ENCODE measurements around the gene ST6GAL1. TPM values are rescaled to one million over a fixed set of nuclear protein-coding genes. Genes with fewer than 3 reads are reported as not detected.

ST6GAL1 gene
- total RNA-seq, 1 donor from 2014 or later: 156 TPM

DNA sequence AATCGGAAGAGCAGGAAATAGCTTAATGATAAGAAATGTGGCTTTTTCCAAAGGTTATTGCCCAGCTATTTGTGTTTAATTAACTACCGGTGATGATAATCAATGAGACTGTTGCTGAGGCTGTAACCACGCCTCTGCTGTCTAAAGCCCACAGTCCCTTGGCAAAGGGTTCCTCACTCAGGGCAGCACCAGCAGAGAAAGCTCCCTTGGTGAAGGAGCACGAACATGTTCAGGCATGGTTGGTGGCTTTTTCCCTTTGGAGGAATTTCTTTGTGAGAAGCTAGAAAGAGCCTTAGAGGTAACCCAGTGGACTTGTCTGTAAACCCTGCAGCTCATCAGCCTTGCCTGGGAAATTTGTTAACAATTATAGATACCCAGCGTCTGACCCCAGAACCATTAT lies 7.5 kb upstream of the ST6GAL1 start:
- Mint-ChIP-seq H3K4me1 (ENCODE audit: low read depth, unreplicated experiment) (peaks cover 24% of the 10 kb centered on the region), H3K4me3 (ENCODE audit: unreplicated experiment) (peak overlapping the region; percentile 22), H3K27ac (ENCODE audit: unreplicated experiment) (no peak overlapping the region), H3K36me3 (ENCODE audit: unreplicated experiment) (no peaks in the 10 kb centered on the region), H3K9me3 (ENCODE audit: unreplicated experiment) (peaks cover 1% of the 10 kb centered on the region), H3K27me3 (ENCODE audit: unreplicated experiment) (peaks cover 6% of the 10 kb centered on the region)
- TF ChIP-seq CTCF (IDR thresholded peaks at IDR 0.05; ENCODE audit: partially characterized antibody, unreplicated experiment): no peak
- no peak for DNase-seq

GRCh38 chr3:186923241-186923640 lies 7.1 kb upstream of the ST6GAL1 start:
- no peak for DNase-seq
- Mint-ChIP-seq H3K36me3 (ENCODE audit: unreplicated experiment) (no peaks in the 10 kb centered on the region), H3K4me3 (ENCODE audit: unreplicated experiment) (no peak overlapping the region)

GRCh38 chr3:186925826-186926225 lies 4.5 kb upstream of the ST6GAL1 start:
- DNase-seq: no peak
- Mint-ChIP-seq H3K4me3 (ENCODE audit: unreplicated experiment) (peak overlapping the region; percentile 63), H3K9me3 (ENCODE audit: unreplicated experiment) (peaks cover 7% of the 10 kb centered on the region), H3K4me1 (ENCODE audit: low read depth, unreplicated experiment) (peaks cover 28% of the 10 kb centered on the region), H3K27me3 (ENCODE audit: unreplicated experiment) (peaks cover 12% of the 10 kb centered on the region), H3K36me3 (ENCODE audit: unreplicated experiment) (no peaks in the 10 kb centered on the region), H3K27ac (ENCODE audit: unreplicated experiment) (peak overlapping the region; percentile 33)
- no peak for TF ChIP-seq CTCF (IDR thresholded peaks at IDR 0.05; ENCODE audit: partially characterized antibody, unreplicated experiment)

More at GRCh38 chr3:186923241-186923640, 7.1 kb upstream of the ST6GAL1 start:
- peaks cover 3% of the 10 kb centered on the region for H3K9me3 Mint-ChIP-seq (ENCODE audit: unreplicated experiment)
- peaks cover 6% of the 10 kb centered on the region for H3K27me3 Mint-ChIP-seq (ENCODE audit: unreplicated experiment)
- no peak overlapping the region for H3K27ac Mint-ChIP-seq (ENCODE audit: unreplicated experiment)
- TF ChIP-seq CTCF (IDR thresholded peaks at IDR 0.05; ENCODE audit: partially characterized antibody, unreplicated experiment): no peak
- peaks cover 24% of the 10 kb centered on the region for H3K4me1 Mint-ChIP-seq (ENCODE audit: low read depth, unreplicated experiment)

DNA sequence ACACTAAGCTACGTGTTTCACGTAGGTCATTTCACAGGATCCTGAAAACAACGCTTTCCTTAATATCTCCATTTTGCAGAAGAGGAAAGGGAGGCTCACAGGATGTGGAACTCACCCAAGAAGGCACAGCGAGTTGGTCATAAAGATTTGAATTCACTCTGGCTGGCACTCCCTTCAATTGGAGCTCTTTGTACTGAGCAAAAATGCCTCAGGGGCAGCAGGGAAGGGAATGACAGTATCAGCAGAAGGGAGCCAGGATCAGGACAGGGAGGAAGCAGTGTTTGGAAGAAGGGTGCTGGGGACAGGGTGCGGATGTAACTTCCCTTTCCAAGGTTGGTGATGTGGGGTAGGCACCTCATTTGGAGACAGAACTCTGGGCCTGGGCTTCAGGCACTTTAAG lies 1.1 kb upstream of the ST6GAL1 start:
- Mint-ChIP-seq H3K4me3 (ENCODE audit: unreplicated experiment) (peak overlapping the region; percentile 26), H3K4me1 (ENCODE audit: low read depth, unreplicated experiment) (peaks cover 28% of the 10 kb centered on the region), H3K9me3 (ENCODE audit: unreplicated experiment) (peaks cover 21% of the 10 kb centered on the region), H3K27me3 (ENCODE audit: unreplicated experiment) (peaks cover 20% of the 10 kb centered on the region), H3K27ac (ENCODE audit: unreplicated experiment) (peak overlapping the region; percentile 29), H3K36me3 (ENCODE audit: unreplicated experiment) (no peaks in the 10 kb centered on the region)
- no peak for TF ChIP-seq CTCF (IDR thresholded peaks at IDR 0.05; ENCODE audit: partially characterized antibody, unreplicated experiment)
- DNase-seq: no peak

- Mint-ChIP-seq H3K4me3 (ENCODE audit: unreplicated experiment) (peak overlapping the region; percentile 95), H3K27ac (ENCODE audit: unreplicated experiment) (peak overlapping the region; percentile 95), H3K4me1 (ENCODE audit: low read depth, unreplicated experiment) (peaks cover 28% of the 10 kb centered on the region), H3K27me3 (ENCODE audit: unreplicated experiment) (peaks cover 20% of the 10 kb centered on the region), H3K36me3 (ENCODE audit: unreplicated experiment) (no peaks in the 10 kb centered on the region), H3K9me3 (ENCODE audit: unreplicated experiment) (peaks cover 21% of the 10 kb centered on the region)
- no peak for DNase-seq
- TF ChIP-seq CTCF (IDR thresholded peaks at IDR 0.05; ENCODE audit: partially characterized antibody, unreplicated experiment): no peak
Measured at GRCh38 chr3:186929685-186930084, 641 bp upstream of the ST6GAL1 start.
